Gastrocnemius medialis (tissue), 4 donors: ENCODE results near the gene PTGR2. TPM values are rescaled to one million over a fixed set of nuclear protein-coding genes. Genes with fewer than 3 reads are reported as not detected.

Source experiments
- ATAC-seq, 2 donors: fragments of 150-250 bp; one replicate each; pipeline ENCODE4 v1.9.1; 2016
- DNase-seq, 2 donors: peaks; one replicate each; pipeline ENCODE4 v3.0.0-alpha.2; 2019
- H3K27ac ChIP-seq, 4 donors: fragments of 200-600 bp; sonication (generic); 1 replicate in 1 of 4; 2 replicates in 3 of 4; pipeline ENCODE4 v1.5.1; 2016 to 2018; ENCODE audit warnings: mild to moderate bottlenecking in 2 of 4, moderate library complexity in 1 of 4
- H3K27me3 ChIP-seq, 3 donors: fragments of 200-600 bp; sonication (generic) in 2 of 3; 1 replicate in 1 of 3; 2 replicates in 2 of 3; pipeline versions ENCODE4 v1.5.1 to v1.6.0; 2016 to 2019; ENCODE audit warnings: mild to moderate bottlenecking in 1 of 3, moderate library complexity in 1 of 3
- H3K36me3 ChIP-seq, 2 donors: fragments of 200-600 bp; sonication (generic) in 1 of 2; one replicate each; pipeline ENCODE4 v1.5.1; 2017 to 2018
- H3K4me1 ChIP-seq, 2 donors: fragments of 200-600 bp; sonication (generic) in 1 of 2; one replicate each; pipeline ENCODE4 v1.5.1; 2016 to 2017; ENCODE audit warnings: mild to moderate bottlenecking in 2 of 2
- H3K4me3 ChIP-seq, 4 donors: fragments of 200-600 bp; sonication (generic) in 3 of 4; 1 replicate in 1 of 4; 2 replicates in 3 of 4; pipeline ENCODE4 v1.5.1; 2016 to 2019; ENCODE audit warnings: mild to moderate bottlenecking in 2 of 4
- H3K9me3 ChIP-seq, 3 donors: fragments of 200-600 bp; sonication (generic) in 2 of 3; 1 replicate in 1 of 3; 2 replicates in 2 of 3; pipeline ENCODE4 v1.5.1; 2016 to 2019
- POLR2A ChIP-seq, 2 donors: fragments of 450-650 bp; IDR thresholded peaks; one replicate each; pipeline ENCODE4 v1.6.1; 2017; ENCODE audit warnings: antibody characterized with exemption in 2 of 2, mild to moderate bottlenecking in 2 of 2, moderate library complexity in 2 of 2
- in situ Hi-C, 4 donors: fragments of 200-750 bp; cut with MboI; loops; one replicate each; pipeline versions ENCODE4 v1.15.0 to v1.8.0; 2017; ENCODE audit warnings: low sequenced_read_pairs in 4 of 4
- intact Hi-C: fragments of 100-400 bp; cut with DNase I; formaldehyde crosslinking; loops from one replicate; pipeline ENCODE4 v1.15.1; 2023; ENCODE audit warnings: low total_unique reads
- total RNA-seq, 4 donors: library from RNA; depleted of rRNA; stranded (reverse); fragments of >200 nt; gene quantifications; one replicate each; pipeline versions ENCODE4 v1.1.0 to v1.2.3, GENCODE V29; 2016
- TF ChIP-seq, protein P1 (sequence below), 5 experiments: fragments of 450-650 bp in 3 of 5; fragments of 200-600 bp in 2 of 5; sonication (generic) in 2 of 5; IDR thresholded peaks in 4 of 5; conservative IDR thresholded peaks in 1 of 5; 1 replicate in 4 of 5; 2 replicates in 1 of 5; pipeline ENCODE4 v1.5.1; 2016 to 2019; ENCODE audit warnings: antibody characterized with exemption in 5 of 5, mild to moderate bottlenecking in 3 of 5, moderate library complexity in 3 of 5

PTGR2 gene
- total RNA-seq, 4 donors from 2014 or later = 5.6 to 15.7 (median 9.9) TPM

DNA sequence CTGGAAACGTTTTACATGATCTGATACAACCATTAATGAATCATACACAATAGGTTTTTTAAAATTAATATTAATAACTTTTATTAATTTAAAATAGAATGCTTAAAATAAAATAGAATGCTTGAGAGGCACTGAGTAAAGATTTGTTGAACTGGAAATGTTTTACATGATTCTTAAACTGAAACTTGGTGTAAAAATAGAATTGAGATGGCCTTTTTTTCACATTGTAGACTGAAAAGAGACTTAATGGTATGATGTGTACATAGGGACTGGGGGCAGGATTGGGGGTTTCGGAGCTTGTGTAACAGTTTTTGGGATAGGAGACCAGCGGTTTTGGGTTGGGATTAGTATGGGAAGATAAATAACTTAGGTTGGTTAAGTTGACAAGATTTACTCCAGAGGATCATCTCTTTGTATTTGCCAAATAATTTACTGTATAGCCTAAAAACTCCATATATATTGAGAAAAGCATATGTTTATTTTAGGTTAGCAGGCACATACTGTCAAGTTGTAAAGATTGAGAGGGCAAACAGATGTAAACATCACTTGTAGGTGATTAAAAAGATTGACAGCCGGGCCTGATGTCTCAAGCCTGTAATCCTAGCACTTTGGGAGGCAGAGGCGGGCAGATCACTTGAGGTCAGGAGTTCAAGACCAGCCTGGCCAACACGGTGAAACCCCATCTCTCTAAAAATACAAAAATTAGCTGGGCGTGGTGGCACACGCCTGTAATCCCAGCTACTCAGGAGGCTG is 33.0 kb downstream of the PTGR2 start:
- DNase-seq (no peak), ATAC-seq (no peak)
- no peaks in the 10 kb centered on the region for H3K27me3 ChIP-seq
- TF ChIP-seq POLR2A (IDR thresholded peaks at IDR 0.05) = no peak
- TF ChIP-seq, protein P1, sequence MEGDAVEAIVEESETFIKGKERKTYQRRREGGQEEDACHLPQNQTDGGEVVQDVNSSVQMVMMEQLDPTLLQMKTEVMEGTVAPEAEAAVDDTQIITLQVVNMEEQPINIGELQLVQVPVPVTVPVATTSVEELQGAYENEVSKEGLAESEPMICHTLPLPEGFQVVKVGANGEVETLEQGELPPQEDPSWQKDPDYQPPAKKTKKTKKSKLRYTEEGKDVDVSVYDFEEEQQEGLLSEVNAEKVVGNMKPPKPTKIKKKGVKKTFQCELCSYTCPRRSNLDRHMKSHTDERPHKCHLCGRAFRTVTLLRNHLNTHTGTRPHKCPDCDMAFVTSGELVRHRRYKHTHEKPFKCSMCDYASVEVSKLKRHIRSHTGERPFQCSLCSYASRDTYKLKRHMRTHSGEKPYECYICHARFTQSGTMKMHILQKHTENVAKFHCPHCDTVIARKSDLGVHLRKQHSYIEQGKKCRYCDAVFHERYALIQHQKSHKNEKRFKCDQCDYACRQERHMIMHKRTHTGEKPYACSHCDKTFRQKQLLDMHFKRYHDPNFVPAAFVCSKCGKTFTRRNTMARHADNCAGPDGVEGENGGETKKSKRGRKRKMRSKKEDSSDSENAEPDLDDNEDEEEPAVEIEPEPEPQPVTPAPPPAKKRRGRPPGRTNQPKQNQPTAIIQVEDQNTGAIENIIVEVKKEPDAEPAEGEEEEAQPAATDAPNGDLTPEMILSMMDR (IDR thresholded peaks at IDR 0.05 in 4 of 5, conservative IDR thresholded peaks at IDR 0.05 in 1 of 5) = no peak
- H3K27ac ChIP-seq = peak overlapping the region; percentile 84 to 98 (median 92)
- H3K36me3 ChIP-seq = peaks cover 0 to 7% of the 10 kb centered on the region in 2 donors
- H3K9me3 ChIP-seq = no peaks in the 10 kb centered on the region
- no peak overlapping the region for H3K4me3 ChIP-seq
- intact Hi-C loops (loop anchor here (5.0 kb wide), 2 partner anchors 133 to 157 kb away; partner anchors contain the start of genes BBOF1 and ENTPD5), in situ Hi-C loops (no loop called here)
- H3K4me1 ChIP-seq = peaks cover 30 to 31% of the 10 kb centered on the region in 2 donors

DNA sequence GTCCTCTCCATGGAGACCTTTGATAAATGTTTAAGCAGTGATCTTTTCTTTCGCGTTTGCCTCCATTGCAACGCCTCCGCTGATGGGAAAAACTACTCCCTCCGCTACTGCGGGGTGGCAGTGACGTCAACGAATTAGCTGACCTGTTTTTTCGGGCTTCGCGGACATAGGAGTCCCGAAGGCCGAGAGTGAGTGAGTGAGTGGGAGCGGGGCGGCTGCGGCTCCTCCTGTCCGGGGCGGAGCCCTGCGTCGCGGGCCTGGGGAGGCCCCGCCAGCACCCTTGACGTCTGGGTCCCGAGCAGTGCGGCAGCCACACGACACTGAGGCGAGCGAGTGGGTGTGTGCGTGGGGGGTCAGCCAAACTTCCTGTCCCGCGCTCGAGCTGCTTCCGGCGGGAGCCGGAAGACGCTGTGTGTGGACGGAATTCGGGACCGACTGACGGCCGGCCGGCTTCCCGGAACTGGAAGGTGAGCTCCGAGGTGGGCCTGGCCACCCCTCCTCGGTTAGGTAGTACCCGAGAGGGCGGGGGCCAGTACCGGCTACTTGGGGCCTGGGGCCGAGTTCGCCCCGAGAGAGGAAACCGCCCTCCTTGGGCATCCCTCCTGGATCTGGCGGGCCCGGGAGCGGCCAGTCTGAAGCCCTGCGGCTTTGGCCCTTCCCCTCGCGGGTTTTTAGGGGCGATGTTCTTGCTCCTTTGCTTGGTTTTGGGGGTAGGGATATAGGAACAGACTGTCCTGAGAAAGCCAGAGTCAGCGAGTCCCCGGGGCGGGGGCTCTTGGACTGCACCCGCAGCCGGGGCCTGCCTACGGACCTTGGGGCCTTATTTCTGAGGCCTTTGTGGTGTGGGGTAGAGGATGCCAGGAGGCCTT is 35.1 kb downstream of the PTGR2 start, which contains the start of gene ZNF410:
ZNF410 (plus strand) TSS at position 411 of the 869 bp plus-strand sequence. CDS start 5,317 bp downstream, outside the sequence.
- Histone ChIP-seq H3K4me1 (peaks cover 30 to 31% of the 10 kb centered on the region in 2 donors), H3K27ac (peak within 1 kb of the TSS; percentile 84 to 98 (median 92)), H3K36me3 (no peaks in the 10 kb centered on the region), H3K27me3 (no peaks in the 10 kb centered on the region), H3K4me3 (peak within 1 kb of the TSS; percentile 79 to 100 (median 84)), H3K9me3 (no peaks in the 10 kb centered on the region)
- DNase-seq (peak; percentile 92), ATAC-seq (peak; percentile 95 to 96)
- in situ Hi-C loops (no loop called here), intact Hi-C loops (loop anchor here (1.0 to 5.0 kb wide), 4 partner anchors 35 to 159 kb away; partner anchors contain the start of genes BBOF1, COQ6, ENTPD5 and FAM161B)
- TF ChIP-seq, protein P1 (IDR thresholded peaks at IDR 0.05 in 4 of 5, conservative IDR thresholded peaks at IDR 0.05 in 1 of 5) = peak in 1 of 5 experiments; percentile 11
- TF ChIP-seq POLR2A (IDR thresholded peaks at IDR 0.05) = peak; percentile 72 to 78

DNA sequence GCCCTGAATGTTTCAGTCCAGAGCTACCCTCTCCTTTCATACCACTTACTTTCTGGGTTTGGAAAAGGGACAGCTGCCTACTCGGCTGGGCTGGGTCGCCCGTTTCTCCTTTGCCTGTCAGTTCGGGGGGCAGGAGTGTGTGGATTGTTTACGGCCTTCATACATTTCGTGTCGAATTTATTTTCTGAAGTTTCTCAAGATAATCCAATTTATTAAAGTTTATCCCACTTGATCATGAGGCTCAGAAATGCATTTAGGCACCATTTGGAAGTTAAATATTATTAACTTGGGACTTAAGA is 35.6 kb downstream of the PTGR2 start:
- in situ Hi-C loops = no loop called here

DNA sequence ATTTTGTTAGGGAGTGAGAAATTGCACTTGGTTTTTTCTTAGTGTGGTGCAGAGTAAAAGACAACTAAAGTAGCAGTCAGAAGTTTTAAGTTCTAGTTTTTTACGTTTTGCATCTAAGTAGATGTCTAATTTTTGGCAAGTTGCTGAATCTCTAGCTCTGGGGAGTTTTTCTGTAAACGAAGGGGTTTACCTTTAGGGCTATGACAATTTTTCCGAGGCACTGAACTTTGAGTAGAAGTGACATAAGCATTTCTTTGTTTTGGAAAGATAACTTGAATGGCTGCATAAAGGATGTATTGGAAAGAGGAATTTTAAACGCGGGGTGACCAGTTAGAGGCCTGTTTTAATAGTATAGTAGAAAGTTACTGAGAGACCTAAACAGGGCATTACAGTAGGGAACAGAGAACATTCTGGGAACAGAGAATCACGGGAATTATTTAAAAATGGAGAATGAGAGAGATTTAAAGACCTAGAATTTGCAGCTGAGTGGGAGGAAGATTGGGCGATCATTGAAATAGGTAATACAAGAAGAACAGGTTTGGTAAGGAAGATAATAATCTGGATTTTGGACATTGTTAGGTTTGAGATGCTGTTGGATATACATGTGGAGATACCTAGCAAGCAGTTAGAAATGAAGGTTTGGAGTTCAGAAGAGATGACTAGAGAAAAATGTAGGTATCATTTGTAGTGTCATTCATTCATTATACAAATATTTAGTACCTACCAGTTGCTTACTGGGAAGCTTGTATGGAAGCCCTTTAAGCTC is 36.2 kb downstream of the PTGR2 start:
- intact Hi-C loops = loop anchor here (2.0 to 5.0 kb wide), 3 partner anchors 63 to 161 kb away; partner anchors contain the start of genes BBOF1, COQ6, ENTPD5 and FAM161B
- Histone ChIP-seq H3K27ac (peak overlapping the region; percentile 84 to 98 (median 92)), H3K4me1 (peaks cover 30 to 31% of the 10 kb centered on the region in 2 donors), H3K27me3 (no peaks in the 10 kb centered on the region), H3K9me3 (no peaks in the 10 kb centered on the region), H3K36me3 (no peaks in the 10 kb centered on the region), H3K4me3 (peak overlapping the region; percentile 79 to 100 (median 84))
- in situ Hi-C loops = no loop called here
- TF ChIP-seq POLR2A (IDR thresholded peaks at IDR 0.05) = no peak
- TF ChIP-seq, protein P1 (IDR thresholded peaks at IDR 0.05 in 4 of 5, conservative IDR thresholded peaks at IDR 0.05 in 1 of 5) = no peak
- DNase-seq (no peak), ATAC-seq (no peak)

More for the DNA sequence above, 35.6 kb downstream of the PTGR2 start:
- Histone ChIP-seq H3K4me1 (peaks cover 30 to 31% of the 10 kb centered on the region in 2 donors), H3K27me3 (no peaks in the 10 kb centered on the region), H3K36me3 (no peaks in the 10 kb centered on the region), H3K27ac (peak overlapping the region; percentile 84 to 98 (median 92)), H3K4me3 (peak overlapping the region; percentile 79 to 100 (median 84)), H3K9me3 (no peaks in the 10 kb centered on the region)
- intact Hi-C loops = loop anchor here (2.0 to 5.0 kb wide), 3 partner anchors 64 to 160 kb away; partner anchors contain the start of genes BBOF1, COQ6, ENTPD5 and FAM161B
- DNase-seq (no peak), ATAC-seq (no peak)
- no peak for TF ChIP-seq POLR2A (IDR thresholded peaks at IDR 0.05)
